ENCODE data around the gene ZG16B. TPM values are rescaled to one million over a fixed set of nuclear protein-coding genes. Genes with fewer than 3 reads are reported as not detected.

The ZG16B gene
- total RNA-seq, 6 donors from 2014 or later, result 0.69 to 2.0 (median 1.2) TPM; not detected in 3

- peak in 1 of 2 donors; percentile 47 for ATAC-seq (ENCODE audit: low FRiP score in 2 of 2)
- peak; percentile 20 to 86 for DNase-seq
- no peaks in the 10 kb centered on the region for H3K9me3 ChIP-seq
- WGBS, 2 donors, result 6 to 14% methylated on average over 24 to 31 of the region's 79 CpGs
- peaks cover 0 to 25% (median 15%) of the 10 kb centered on the region in 4 donors for H3K27me3 ChIP-seq
- H3K36me3 ChIP-seq, result no peaks in the 10 kb centered on the region
- peak overlapping the region in 3 of 4 donors; percentile 38 to 52 (median 40) for H3K4me3 ChIP-seq
- H3K4me1 ChIP-seq, result peaks cover 4 to 15% (median 11%) of the 10 kb centered on the region in 4 donors
- no peak overlapping the region for H3K27ac ChIP-seq
- TF ChIP-seq, protein P1, sequence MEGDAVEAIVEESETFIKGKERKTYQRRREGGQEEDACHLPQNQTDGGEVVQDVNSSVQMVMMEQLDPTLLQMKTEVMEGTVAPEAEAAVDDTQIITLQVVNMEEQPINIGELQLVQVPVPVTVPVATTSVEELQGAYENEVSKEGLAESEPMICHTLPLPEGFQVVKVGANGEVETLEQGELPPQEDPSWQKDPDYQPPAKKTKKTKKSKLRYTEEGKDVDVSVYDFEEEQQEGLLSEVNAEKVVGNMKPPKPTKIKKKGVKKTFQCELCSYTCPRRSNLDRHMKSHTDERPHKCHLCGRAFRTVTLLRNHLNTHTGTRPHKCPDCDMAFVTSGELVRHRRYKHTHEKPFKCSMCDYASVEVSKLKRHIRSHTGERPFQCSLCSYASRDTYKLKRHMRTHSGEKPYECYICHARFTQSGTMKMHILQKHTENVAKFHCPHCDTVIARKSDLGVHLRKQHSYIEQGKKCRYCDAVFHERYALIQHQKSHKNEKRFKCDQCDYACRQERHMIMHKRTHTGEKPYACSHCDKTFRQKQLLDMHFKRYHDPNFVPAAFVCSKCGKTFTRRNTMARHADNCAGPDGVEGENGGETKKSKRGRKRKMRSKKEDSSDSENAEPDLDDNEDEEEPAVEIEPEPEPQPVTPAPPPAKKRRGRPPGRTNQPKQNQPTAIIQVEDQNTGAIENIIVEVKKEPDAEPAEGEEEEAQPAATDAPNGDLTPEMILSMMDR (IDR thresholded peaks at IDR 0.05), result peak in 3 of 6 experiments; percentile 18 to 28 (median 26)
- TF ChIP-seq POLR2A (IDR thresholded peaks at IDR 0.05), result no peak
Measured at GRCh38 chr16:2785101-2785991, 44.8 kb upstream of the ZG16B start.

GRCh38 chr16:2786061-2786825 is 43.9 kb upstream of the ZG16B start:
- Histone ChIP-seq H3K27ac (no peak overlapping the region), H3K9me3 (no peaks in the 10 kb centered on the region), H3K27me3 (peaks cover 0 to 25% (median 15%) of the 10 kb centered on the region in 4 donors), H3K4me3 (no peak overlapping the region), H3K4me1 (peaks cover 4 to 15% (median 11%) of the 10 kb centered on the region in 4 donors), H3K36me3 (no peaks in the 10 kb centered on the region)
- ATAC-seq (ENCODE audit: low FRiP score in 2 of 2), result no peak
- WGBS, 2 donors, result 38 to 55% methylated on average over 11 to 15 of the region's 15 CpGs
- DNase-seq, result no peak
- TF ChIP-seq POLR2AphosphoS5 (IDR thresholded peaks at IDR 0.05) (no peak), EP300 (IDR thresholded peaks at IDR 0.05) (no peak), POLR2A (IDR thresholded peaks at IDR 0.05) (no peak)
- TF ChIP-seq, protein P1 (IDR thresholded peaks at IDR 0.05), result no peak

GRCh38 chr16:2786826-2787151 is 43.3 kb upstream of the ZG16B start:
- no peaks in the 10 kb centered on the region for H3K36me3 ChIP-seq
- TF ChIP-seq POLR2AphosphoS5 (IDR thresholded peaks at IDR 0.05) (no peak), EP300 (IDR thresholded peaks at IDR 0.05) (no peak), POLR2A (IDR thresholded peaks at IDR 0.05) (no peak)
- TF ChIP-seq, protein P1 (IDR thresholded peaks at IDR 0.05), result no peak
- H3K9me3 ChIP-seq, result no peaks in the 10 kb centered on the region
- peaks cover 4 to 15% (median 11%) of the 10 kb centered on the region in 4 donors for H3K4me1 ChIP-seq
- no peak overlapping the region for H3K4me3 ChIP-seq
- no peak for ATAC-seq (ENCODE audit: low FRiP score in 2 of 2)
- WGBS, 2 donors, result 59 to 67% methylated on average over 3 of the region's 3 CpGs
- DNase-seq, result no peak
- H3K27me3 ChIP-seq, result peaks cover 0 to 25% (median 15%) of the 10 kb centered on the region in 4 donors
- H3K27ac ChIP-seq, result no peak overlapping the region

GRCh38 chr16:2787406-2787805 is 42.7 kb upstream of the ZG16B start, which contains the start of gene PRSS33:
Gene PRSS33, minus strand, starts transcription at chr16:2787560. Its CDS starts 1,013 bp downstream, at chr16:2786547.
- H3K4me3 ChIP-seq, result no peak within 1 kb of the TSS
- no peak within 1 kb of the TSS for H3K27ac ChIP-seq
- ATAC-seq (ENCODE audit: low FRiP score in 2 of 2), result no peak
- H3K36me3 ChIP-seq, result no peaks in the 10 kb centered on the region
- 22 to 36% methylated on average over 8 to 9 of the region's 10 CpGs for WGBS, 2 donors
- no peak for DNase-seq
- TF ChIP-seq POLR2A (IDR thresholded peaks at IDR 0.05), result no peak
- TF ChIP-seq, protein P1 (IDR thresholded peaks at IDR 0.05), result no peak
- no peak for TF ChIP-seq EP300 (IDR thresholded peaks at IDR 0.05)
- TF ChIP-seq POLR2AphosphoS5 (IDR thresholded peaks at IDR 0.05), result no peak
- H3K9me3 ChIP-seq, result no peaks in the 10 kb centered on the region
- peaks cover 4 to 15% (median 11%) of the 10 kb centered on the region in 4 donors for H3K4me1 ChIP-seq
- peaks cover 0 to 25% (median 15%) of the 10 kb centered on the region in 4 donors for H3K27me3 ChIP-seq

All from upper lobe of left lung (tissue), 6 donors.